Activated CD8-positive, alpha-beta memory T cell treated with anti-CD3 and anti-CD28 coated beads for 48 hours (primary cell): ENCODE measurements around the gene DIO3.
"Not testable (repeated sequence)": the region's sequence is repeated elsewhere in the genome, so short reads cannot be mapped to it uniquely, and the experiment has no call there.

Experiments
- DNase-seq, 3 experiments: peaks; one replicate each; pipeline ENCODE4 v3.0.0-alpha.2; 2020; ENCODE audit warnings: low read depth in 2 of 3, low spot score in 2 of 3

Gene DIO3

GRCh38 chr14:101540481-101541462 is 20.5 kb upstream of the DIO3 start:
- no peak for DNase-seq

GRCh38 chr14:101542391-101542790 is 18.9 kb upstream of the DIO3 start:
- DNase-seq, result no peak

GRCh38 chr14:101543814-101544213 is 17.5 kb upstream of the DIO3 start:
- DNase-seq, result no peak

- DNase-seq, result no peak
These were observed 16.7 kb upstream of the DIO3 start for GRCh38 chr14:101544550-101544949.

- DNase-seq, result no peak
These were observed 14.6 kb upstream of the DIO3 start for GRCh38 chr14:101546706-101547105.

DNA sequence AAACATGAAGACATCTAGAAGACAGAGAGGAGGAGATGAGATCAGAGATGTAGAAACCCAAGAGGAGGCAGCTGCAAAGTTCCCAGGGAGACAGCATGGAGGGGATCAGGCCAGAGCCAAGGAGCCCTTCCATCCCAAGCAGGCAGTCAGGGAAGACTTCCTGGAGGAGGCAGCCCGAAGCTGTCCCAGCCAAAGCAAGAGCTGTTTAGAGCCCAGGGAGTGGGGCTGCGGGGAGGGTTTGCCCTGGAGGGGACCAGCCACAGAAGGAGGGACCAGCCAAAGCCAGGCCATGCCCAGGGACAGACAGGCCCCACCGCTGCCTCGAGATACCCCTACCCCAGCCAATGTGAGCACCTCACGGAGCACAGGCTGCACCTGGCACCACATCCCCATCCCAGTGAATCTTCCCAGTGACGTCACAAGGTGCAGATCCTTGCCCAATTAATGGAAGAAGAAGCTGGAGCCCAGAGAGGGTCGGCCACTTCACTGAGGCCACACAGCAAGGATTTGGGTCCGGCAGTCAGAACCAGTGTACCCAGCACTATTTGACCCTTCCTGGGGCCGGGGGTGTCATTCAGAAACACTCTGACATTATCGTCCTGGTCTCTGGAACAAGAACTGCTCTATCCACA is 14.1 kb upstream of the DIO3 start:
- DNase-seq, result no peak

DNA sequence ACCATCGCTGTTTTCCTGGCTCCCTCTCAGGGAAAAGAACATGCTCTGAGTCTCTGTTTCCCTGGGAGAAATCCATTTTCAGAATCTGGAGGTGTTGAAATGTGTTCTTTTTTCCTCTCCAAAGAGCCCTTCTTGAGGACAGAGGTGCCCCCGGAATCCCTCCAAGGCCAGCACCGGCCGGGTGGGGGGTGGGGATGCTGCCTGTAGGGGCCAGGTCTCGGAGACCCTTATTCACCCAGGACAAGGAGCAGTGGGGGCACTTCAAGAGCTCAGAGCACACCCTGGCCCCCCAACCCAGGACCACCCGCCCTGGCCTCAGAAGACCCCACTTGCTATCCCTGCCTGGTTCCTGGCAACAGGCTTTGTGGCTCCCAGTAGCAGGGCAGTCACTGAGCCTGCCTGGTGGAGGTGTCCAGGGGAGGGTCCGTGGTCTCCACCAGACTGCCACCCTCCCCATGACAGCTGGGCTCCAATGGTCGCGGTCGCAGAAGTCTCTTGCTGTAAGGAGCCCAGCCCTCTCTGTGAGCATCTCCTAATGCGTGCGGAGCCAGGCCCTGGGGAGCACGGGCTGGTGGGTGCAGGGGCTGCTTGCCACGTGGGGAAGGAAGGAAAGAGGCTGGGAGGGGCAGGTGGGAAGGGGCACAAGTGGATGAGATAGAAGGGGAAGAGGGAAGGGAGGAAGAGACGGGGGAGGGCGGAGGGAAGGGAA is 13.2 kb upstream of the DIO3 start:
- DNase-seq, result no peak

DNA sequence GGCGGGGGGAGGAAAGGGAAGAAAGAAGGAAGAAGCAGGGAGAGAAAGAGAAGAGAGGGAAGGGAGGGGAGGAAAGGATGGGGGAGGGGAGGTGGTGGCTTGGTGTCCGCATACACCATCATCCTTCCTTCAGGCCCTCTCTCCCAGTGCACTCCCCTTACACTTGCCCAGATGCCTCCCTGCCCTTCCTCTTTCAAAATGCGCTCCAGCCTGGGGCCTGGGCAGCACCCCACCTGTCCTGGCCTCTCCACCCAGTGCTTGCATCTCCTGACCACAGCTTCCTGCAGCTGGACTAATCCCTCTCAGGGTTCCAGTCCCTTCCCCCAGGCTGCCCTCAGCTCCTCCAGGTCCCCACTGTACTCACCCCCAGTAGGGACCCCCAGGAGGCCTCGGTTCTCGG is 12.6 kb upstream of the DIO3 start:
- DNase-seq, result no peak

DNA sequence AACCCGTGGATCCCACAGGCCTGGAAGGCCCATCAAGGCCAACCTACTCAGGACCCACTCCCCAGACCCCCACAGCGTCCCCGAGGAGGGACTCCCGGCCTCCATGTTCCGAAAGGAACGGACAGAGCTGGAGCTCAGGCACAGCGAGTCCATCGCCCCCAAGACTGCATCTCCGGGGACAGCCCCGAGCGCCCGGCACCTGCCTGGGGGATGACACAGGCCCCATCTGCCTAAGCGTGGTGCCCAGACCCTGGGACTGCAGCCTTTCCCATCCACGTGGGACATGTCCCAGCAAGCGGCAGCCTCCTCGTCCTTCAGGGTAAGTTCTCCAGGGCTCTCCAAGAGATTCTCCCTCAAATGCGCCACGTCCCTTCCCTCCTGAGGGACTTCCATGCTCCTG is 12.1 kb upstream of the DIO3 start:
- DNase-seq, result no peak

GRCh38 chr14:101550202-101550912 is 10.9 kb upstream of the DIO3 start:
- not testable (repeated sequence) for DNase-seq

DNA sequence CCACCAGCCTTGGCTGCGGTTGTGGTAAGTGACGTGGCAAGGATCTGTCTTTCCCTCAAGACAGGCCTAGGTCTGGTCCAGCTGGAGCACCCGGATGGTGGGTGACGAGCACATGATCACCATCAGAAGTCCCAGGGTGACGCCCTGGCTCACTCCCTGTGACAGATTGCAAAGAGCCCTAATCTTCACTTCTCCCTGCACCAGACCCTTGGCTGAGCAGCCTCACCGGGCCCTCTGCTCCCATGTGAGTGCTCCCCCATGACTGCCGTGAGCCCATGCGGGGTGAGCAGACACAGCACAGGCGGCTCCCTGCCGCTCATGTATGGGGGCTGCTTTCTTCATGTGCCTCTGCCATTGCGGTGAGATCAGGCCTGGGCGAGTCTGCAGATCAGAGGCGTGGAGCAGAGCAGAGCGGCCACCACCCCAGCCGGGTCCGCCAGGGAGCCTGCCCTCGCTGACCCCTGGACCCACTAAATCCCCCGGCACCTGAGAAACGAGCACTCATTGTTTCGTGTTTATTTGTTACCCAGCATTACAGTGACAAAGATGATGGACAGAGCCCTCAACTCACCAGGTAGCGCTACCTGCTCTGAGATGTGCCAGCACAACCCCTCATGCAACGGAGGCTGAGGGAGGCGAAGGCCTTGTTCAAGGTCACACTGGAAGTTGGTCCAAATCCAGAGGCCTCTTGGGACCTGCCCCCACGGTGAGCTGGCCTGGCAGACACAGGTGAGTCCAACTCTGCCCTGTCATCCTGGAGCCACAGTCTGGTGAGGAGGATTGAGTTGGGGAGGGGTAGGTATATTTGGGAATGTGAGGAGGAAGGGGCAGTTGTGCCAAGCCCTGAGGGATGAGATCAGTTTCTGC is 9.3 kb upstream of the DIO3 start:
- DNase-seq, result no peak

DNA sequence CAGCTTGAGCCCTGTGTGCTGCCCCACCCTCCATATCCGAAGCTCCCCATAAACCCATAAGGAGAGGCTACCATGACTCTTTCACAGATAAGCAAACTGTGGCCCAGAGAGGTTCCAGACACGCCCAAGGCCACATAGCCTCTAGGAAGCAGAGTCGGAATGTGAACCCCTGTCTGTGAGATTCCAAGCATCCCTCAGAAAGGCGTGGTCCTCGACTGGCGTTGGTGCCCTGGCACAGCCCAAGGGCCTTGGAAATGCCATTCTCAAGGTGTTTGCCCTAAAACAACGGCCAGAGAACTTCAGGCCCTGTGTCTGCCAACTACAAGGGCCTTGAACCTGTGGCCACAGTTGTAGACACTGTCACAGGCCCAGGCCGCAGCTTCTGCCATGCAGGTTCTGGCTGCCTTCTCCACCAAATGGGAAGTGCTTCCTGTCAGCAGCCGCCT is 8.5 kb upstream of the DIO3 start:
- no peak for DNase-seq

DNA sequence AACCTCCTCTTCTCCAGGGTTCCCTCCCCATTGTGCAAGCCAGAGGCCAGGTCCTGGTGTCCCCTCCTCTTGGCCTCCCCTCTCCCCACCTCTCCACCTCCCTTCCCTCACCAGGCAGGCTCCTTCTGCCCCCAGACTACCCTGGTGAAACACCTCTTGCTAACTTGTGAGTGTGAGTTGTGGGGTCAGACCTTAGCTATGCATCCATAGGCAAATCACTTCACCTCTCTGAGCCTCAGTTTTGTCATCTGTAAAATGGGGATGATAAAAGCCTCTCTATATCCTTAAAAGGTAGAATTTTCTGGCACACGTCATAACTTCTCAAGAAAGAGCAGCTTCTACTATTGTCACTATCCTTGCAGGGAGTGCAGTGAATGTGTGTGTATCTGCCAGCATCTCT is 7.9 kb upstream of the DIO3 start:
- no peak for DNase-seq

DNA sequence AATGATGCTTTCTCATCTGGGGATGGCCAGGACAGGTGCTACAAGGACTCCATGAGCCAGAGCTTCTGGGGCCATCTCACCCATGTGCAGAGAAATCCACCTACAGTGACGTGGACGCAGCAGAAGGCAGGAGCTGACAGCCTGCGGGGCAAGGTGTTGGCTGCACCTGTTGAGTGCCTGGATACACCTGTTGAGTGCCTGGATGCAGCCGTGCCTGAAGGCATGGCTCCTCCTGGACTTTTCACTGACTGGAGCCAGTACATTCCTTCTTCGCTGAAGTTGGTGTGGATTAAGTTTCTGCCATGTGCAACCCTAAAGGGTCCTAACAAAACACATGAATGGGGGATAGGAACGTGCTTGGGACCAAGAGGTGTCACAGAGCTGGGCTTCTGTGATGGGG is 7.4 kb upstream of the DIO3 start:
- no peak for DNase-seq

DNA sequence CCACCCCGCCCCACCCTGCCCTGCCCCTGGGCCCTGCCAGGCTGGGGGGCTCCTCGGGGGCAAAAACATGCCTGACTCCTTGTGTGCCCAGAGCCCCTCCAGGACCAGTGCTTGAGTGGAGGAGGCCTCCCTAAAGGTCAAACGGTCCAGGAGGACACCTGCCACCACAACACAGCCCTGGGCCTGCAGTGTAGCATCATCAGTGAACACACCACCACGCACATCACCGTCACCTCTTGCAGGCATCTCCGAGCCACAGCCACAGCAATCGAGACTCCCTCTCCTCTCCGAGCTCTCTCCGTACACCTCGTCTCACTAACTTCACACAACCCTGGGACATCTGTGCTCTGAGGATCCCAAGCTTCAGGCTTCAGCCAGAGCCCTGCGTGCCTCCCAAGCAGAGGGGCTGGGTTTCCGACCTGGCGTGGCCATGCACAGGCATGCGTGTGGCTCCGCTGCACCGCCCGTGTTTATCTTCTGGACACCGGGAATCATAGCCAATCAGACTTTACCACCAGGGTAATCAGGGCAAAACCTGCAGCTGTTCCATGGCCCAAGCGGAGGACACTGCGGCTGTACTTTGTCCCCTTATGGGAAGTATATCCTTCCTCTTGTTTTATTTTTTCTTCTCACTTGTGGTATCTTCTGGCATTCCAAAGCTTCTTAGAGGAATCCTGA is 6.2 kb upstream of the DIO3 start:
- DNase-seq, result no peak

GRCh38 chr14:101555669-101556043 is 5.6 kb upstream of the DIO3 start:
- not testable (repeated sequence) for DNase-seq

GRCh38 chr14:101556131-101556530 is 5.2 kb upstream of the DIO3 start:
- DNase-seq, result no peak

DNA sequence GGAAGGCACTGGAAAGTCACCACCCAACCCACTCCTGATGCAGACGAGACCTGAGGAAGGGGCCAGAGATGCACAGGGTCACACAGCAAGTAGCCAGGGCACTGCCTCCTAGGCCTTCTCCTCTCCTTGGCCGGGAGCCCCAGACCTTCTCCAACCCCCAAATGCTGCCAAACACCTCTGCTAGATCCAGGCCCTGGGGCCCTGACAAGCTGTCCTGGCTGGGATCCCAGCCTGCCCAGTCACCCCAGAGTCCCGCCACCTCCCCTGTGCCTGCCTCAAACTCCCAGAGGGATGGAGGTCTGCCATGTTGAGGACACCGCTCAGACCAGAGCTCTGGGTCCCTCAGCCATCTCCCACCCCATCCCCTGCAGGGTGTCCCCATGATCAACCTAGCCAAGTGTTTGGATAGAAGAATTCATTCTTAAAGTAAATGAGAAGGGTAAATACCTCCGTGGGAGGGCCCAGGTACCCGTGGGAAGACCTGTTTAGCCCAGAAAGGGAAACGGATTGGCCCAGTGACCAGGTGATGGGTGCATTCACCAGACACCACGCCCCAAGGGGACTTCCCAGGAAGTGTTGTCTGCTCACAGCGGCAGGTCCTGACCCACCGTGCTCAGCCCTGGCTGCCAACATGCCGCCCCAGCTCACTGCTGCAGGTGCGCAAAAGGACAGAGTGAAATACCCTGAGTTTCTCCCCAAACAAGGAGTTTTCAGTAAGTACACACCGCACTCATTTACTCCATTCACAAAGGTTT is 4.6 kb upstream of the DIO3 start:
- DNase-seq, result no peak

GRCh38 chr14:101557321-101557695 is 4.0 kb upstream of the DIO3 start:
- DNase-seq, result no peak
